ENCODE measurements around the gene FRMD5. TPM values are rescaled to one million over a fixed set of nuclear protein-coding genes. Genes with fewer than 3 reads are reported as not detected.

Gene FRMD5
- total RNA-seq, 1 experiment from 2014 or later, result 17.4 TPM

GRCh38 chr15:44101286-44101685 is 93.8 kb downstream of the FRMD5 start:
- Histone ChIP-seq H3K4me3 (ENCODE audit: low read depth, low read length) (no peak overlapping the region), H3K9me3 (no peaks in the 10 kb centered on the region), H3K4me1 (peaks cover 23% of the 10 kb centered on the region), H3K36me3 (ENCODE audit: control insufficient read depth, insufficient read depth, low read length) (no peaks in the 10 kb centered on the region), H3K27me3 (replicated peaks; ENCODE audit: control insufficient read depth, insufficient read depth, low read length) (no peaks in the 10 kb centered on the region)
- H3K27me3 Mint-ChIP-seq (ENCODE audit: insufficient read depth, unreplicated experiment), result no peaks in the 10 kb centered on the region
- TF ChIP-seq CTCF (IDR thresholded peaks at IDR 0.05; ENCODE audit: insufficient read depth in 1 of 2, low read depth in 1 of 2, low read length in 1 of 2, severe bottlenecking in 1 of 2, unreplicated experiment in 1 of 2), result no peak
- H3K4me3 Mint-ChIP-seq (ENCODE audit: unreplicated experiment), result no peak overlapping the region
- peaks cover 23% of the 10 kb centered on the region for H3K4me1 Mint-ChIP-seq (ENCODE audit: low read depth, unreplicated experiment)
- no TSS peak for BruUV-seq (replicated peaks)
- H3K9me3 Mint-ChIP-seq (ENCODE audit: unreplicated experiment), result no peaks in the 10 kb centered on the region
- ChIA-PET CTCF (no interaction called here), POLR2A (no interaction called here)
- intact Hi-C loops (cut with micrococcal nuclease; ENCODE audit: unreplicated experiment), result no loop called here
- H3K36me3 Mint-ChIP-seq (ENCODE audit: insufficient read depth, unreplicated experiment), result no peaks in the 10 kb centered on the region
- H3K27ac Mint-ChIP-seq (ENCODE audit: unreplicated experiment), result no peak overlapping the region
- DNase-seq, result no peak

- ChIA-PET CTCF (no interaction called here), POLR2A (no interaction called here)
- Histone ChIP-seq H3K4me1 (peaks cover 24% of the 10 kb centered on the region), H3K27me3 (replicated peaks; ENCODE audit: control insufficient read depth, insufficient read depth, low read length) (no peaks in the 10 kb centered on the region), H3K36me3 (ENCODE audit: control insufficient read depth, insufficient read depth, low read length) (no peaks in the 10 kb centered on the region), H3K9me3 (no peaks in the 10 kb centered on the region), H3K4me3 (ENCODE audit: low read depth, low read length) (no peak overlapping the region)
- no TSS peak for BruUV-seq (replicated peaks)
- no peak overlapping the region for H3K27ac Mint-ChIP-seq (ENCODE audit: unreplicated experiment)
- H3K36me3 Mint-ChIP-seq (ENCODE audit: insufficient read depth, unreplicated experiment), result no peaks in the 10 kb centered on the region
- peaks cover 23% of the 10 kb centered on the region for H3K4me1 Mint-ChIP-seq (ENCODE audit: low read depth, unreplicated experiment)
- H3K9me3 Mint-ChIP-seq (ENCODE audit: unreplicated experiment), result no peaks in the 10 kb centered on the region
- no peak for TF ChIP-seq CTCF (IDR thresholded peaks at IDR 0.05; ENCODE audit: insufficient read depth in 1 of 2, low read depth in 1 of 2, low read length in 1 of 2, severe bottlenecking in 1 of 2, unreplicated experiment in 1 of 2)
- no peak overlapping the region for H3K4me3 Mint-ChIP-seq (ENCODE audit: unreplicated experiment)
- intact Hi-C loops (cut with micrococcal nuclease; ENCODE audit: unreplicated experiment), result no loop called here
- DNase-seq, result no peak
- H3K27me3 Mint-ChIP-seq (ENCODE audit: insufficient read depth, unreplicated experiment), result no peaks in the 10 kb centered on the region
Observed at GRCh38 chr15:44099671-44100070, 95.4 kb downstream of the FRMD5 start.

- no peaks in the 10 kb centered on the region for H3K9me3 ChIP-seq
- H3K4me1 ChIP-seq, result peaks cover 29% of the 10 kb centered on the region
- Mint-ChIP-seq H3K9me3 (ENCODE audit: unreplicated experiment) (no peaks in the 10 kb centered on the region), H3K27ac (ENCODE audit: unreplicated experiment) (no peak overlapping the region), H3K27me3 (ENCODE audit: insufficient read depth, unreplicated experiment) (no peaks in the 10 kb centered on the region), H3K36me3 (ENCODE audit: insufficient read depth, unreplicated experiment) (no peaks in the 10 kb centered on the region), H3K4me3 (ENCODE audit: unreplicated experiment) (no peak overlapping the region), H3K4me1 (ENCODE audit: low read depth, unreplicated experiment) (peaks cover 27% of the 10 kb centered on the region)
- H3K4me3 ChIP-seq (ENCODE audit: low read depth, low read length), result no peak overlapping the region
- no TSS peak for BruUV-seq (replicated peaks)
- ChIA-PET POLR2A (no interaction called here), CTCF (no interaction called here)
- no peak for DNase-seq
- no peaks in the 10 kb centered on the region for H3K27me3 ChIP-seq (replicated peaks; ENCODE audit: control insufficient read depth, insufficient read depth, low read length)
- intact Hi-C loops (cut with micrococcal nuclease; ENCODE audit: unreplicated experiment), result no loop called here
- no peaks in the 10 kb centered on the region for H3K36me3 ChIP-seq (ENCODE audit: control insufficient read depth, insufficient read depth, low read length)
- no peak for TF ChIP-seq CTCF (IDR thresholded peaks at IDR 0.05; ENCODE audit: insufficient read depth in 1 of 2, low read depth in 1 of 2, low read length in 1 of 2, severe bottlenecking in 1 of 2, unreplicated experiment in 1 of 2)
Observed at GRCh38 chr15:44097552-44097951, 97.5 kb downstream of the FRMD5 start.
